ENCODE measurements around the gene LYL1. TPM values are rescaled to one million over a fixed set of nuclear protein-coding genes. Genes with fewer than 3 reads are reported as not detected.

The LYL1 gene
- total and polyA plus RNA-seq, 2 of the 4 experiments (the other 2 are of a cell fraction), result 0.36 to 0.39 TPM

DNA sequence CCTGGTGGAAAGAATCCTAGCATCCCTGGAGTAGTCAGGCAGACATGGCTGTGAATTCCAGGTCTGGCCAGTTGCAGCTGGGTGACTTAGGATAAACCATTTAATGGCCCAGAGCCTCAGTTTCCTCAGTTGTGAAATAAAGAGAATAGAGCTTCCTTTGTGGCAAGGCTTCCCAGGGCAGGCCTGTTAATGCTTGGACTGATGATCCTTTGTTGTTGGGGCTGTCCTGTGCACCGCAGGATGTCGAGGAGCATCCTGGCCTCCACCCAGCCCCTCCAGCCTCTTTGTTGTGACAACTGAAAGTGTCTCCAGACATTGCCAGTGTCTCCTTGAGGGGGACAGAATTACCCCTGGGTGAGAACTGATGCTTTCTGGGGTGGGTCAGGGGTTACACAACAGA lies 16.3 kb downstream of the LYL1 start:
- POLR2A ChIA-PET (ENCODE audit: unreplicated experiment), result no interaction called here
- peaks cover 0 to 13% of the 10 kb centered on the region in 2 experiments; a peak in 1 of 4 replicates for H3K79me1 ChIP-seq (ENCODE audit: low read depth in 1 of 2, low read length in 2 of 2)
- H2BK120ac ChIP-seq (ENCODE audit: low read depth, low read length), result no peak overlapping the region
- no peak overlapping the region for H4K5ac ChIP-seq (ENCODE audit: low read depth, low read length)
- no peak for TF ChIP-seq CEBPB (IDR thresholded peaks at IDR 0.05; ENCODE audit: low read depth, low read length)
- no peak for TF ChIP-seq MXI1 (IDR thresholded peaks at IDR 0.05; ENCODE audit: borderline replicate concordance, low read depth, low read length)
- TF ChIP-seq BHLHE40 (IDR thresholded peaks at IDR 0.05; ENCODE audit: low read depth, low read length), result no peak
- TF ChIP-seq, protein P1, sequence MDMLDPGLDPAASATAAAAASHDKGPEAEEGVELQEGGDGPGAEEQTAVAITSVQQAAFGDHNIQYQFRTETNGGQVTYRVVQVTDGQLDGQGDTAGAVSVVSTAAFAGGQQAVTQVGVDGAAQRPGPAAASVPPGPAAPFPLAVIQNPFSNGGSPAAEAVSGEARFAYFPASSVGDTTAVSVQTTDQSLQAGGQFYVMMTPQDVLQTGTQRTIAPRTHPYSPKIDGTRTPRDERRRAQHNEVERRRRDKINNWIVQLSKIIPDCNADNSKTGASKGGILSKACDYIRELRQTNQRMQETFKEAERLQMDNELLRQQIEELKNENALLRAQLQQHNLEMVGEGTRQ (IDR thresholded peaks at IDR 0.05; ENCODE audit: low read depth, low read length), result no peak
- TF ChIP-seq FOS (IDR thresholded peaks at IDR 0.05; ENCODE audit: low read depth, low read length), result no peak
- TF ChIP-seq MAZ (IDR thresholded peaks at IDR 0.05; ENCODE audit: borderline replicate concordance, low read depth, low read length), result no peak
- TF ChIP-seq NFE2L2 (IDR thresholded peaks at IDR 0.05; ENCODE audit: low read depth, low read length), result no peak
- no peak for TF ChIP-seq RCOR1 (IDR thresholded peaks at IDR 0.05; ENCODE audit: insufficient replicate concordance, low read length)
- TF ChIP-seq MAFK (IDR thresholded peaks at IDR 0.05; ENCODE audit: low read depth, low read length), result no peak
- no peak for TF ChIP-seq SMC3 (IDR thresholded peaks at IDR 0.05; ENCODE audit: low read depth, low read length)
- TF ChIP-seq RAD21 (IDR thresholded peaks at IDR 0.05; ENCODE audit: low read length), result no peak
- TF ChIP-seq, protein P2, sequence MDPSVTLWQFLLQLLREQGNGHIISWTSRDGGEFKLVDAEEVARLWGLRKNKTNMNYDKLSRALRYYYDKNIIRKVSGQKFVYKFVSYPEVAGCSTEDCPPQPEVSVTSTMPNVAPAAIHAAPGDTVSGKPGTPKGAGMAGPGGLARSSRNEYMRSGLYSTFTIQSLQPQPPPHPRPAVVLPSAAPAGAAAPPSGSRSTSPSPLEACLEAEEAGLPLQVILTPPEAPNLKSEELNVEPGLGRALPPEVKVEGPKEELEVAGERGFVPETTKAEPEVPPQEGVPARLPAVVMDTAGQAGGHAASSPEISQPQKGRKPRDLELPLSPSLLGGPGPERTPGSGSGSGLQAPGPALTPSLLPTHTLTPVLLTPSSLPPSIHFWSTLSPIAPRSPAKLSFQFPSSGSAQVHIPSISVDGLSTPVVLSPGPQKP (IDR thresholded peaks at IDR 0.05; ENCODE audit: borderline replicate concordance, low read depth, low read length), result no peak
- TF ChIP-seq RFX5 (IDR thresholded peaks at IDR 0.05; ENCODE audit: low read depth, low read length), result no peak
- TF ChIP-seq, protein P3, sequence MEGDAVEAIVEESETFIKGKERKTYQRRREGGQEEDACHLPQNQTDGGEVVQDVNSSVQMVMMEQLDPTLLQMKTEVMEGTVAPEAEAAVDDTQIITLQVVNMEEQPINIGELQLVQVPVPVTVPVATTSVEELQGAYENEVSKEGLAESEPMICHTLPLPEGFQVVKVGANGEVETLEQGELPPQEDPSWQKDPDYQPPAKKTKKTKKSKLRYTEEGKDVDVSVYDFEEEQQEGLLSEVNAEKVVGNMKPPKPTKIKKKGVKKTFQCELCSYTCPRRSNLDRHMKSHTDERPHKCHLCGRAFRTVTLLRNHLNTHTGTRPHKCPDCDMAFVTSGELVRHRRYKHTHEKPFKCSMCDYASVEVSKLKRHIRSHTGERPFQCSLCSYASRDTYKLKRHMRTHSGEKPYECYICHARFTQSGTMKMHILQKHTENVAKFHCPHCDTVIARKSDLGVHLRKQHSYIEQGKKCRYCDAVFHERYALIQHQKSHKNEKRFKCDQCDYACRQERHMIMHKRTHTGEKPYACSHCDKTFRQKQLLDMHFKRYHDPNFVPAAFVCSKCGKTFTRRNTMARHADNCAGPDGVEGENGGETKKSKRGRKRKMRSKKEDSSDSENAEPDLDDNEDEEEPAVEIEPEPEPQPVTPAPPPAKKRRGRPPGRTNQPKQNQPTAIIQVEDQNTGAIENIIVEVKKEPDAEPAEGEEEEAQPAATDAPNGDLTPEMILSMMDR (conservative IDR thresholded peaks at IDR 0.05; ENCODE audit: low read depth, low read length), result no peak
- no peak for TF ChIP-seq CHD1 (IDR thresholded peaks at IDR 0.05; ENCODE audit: low read depth, low read length)
- no peak for TF ChIP-seq POLR2A (IDR thresholded peaks at IDR 0.05; ENCODE audit: low read depth, low read length)
- H2AK9ac ChIP-seq (replicated peaks; ENCODE audit: low read depth, low read length, poor library complexity), result no peak overlapping the region
- H3K14ac ChIP-seq (replicated peaks; ENCODE audit: low read depth, low read length), result no peak overlapping the region
- H3K4ac ChIP-seq (ENCODE audit: low read depth, low read length), result no peak overlapping the region
- 0 out of 2 replicates have a peak, but pooled peaks cover 3% of the 10 kb centered on the region for H4K20me1 ChIP-seq (ENCODE audit: insufficient read depth, low read length)
- H3K9ac ChIP-seq (ENCODE audit: low read depth, low read length), result no peak overlapping the region
- H3K9me3 ChIP-seq (ENCODE audit: control insufficient read depth, insufficient read depth, low read length), result no peaks in the 10 kb centered on the region
- no peaks in the 10 kb centered on the region for H3K9me1 ChIP-seq (ENCODE audit: insufficient read depth, low read length)
- H2BK15ac ChIP-seq (ENCODE audit: low read depth, low read length), result no peak overlapping the region
- intact Hi-C loops (cut with micrococcal nuclease) (no loop called here), in situ Hi-C loops (cut with MboI; ENCODE audit: low sequenced_read_pairs) (no loop called here), dilution Hi-C loops (cut with HindIII; ENCODE audit: low sequenced_read_pairs, unreplicated experiment) (no loop called here)
- no peak overlapping the region for H3K56ac ChIP-seq (ENCODE audit: extremely low read depth, insufficient read depth, low read length)
- H3K27ac ChIP-seq (ENCODE audit: insufficient read depth, low read length), result no peak overlapping the region
- no peak overlapping the region for H4K8ac ChIP-seq (ENCODE audit: low read depth in 2 of 2, low read length in 2 of 2)
- H3K23ac ChIP-seq (ENCODE audit: low read depth, low read length), result no peak overlapping the region
- no peak overlapping the region for H2AFZ ChIP-seq (replicated peaks; ENCODE audit: low read length, poor library complexity)
- H3K18ac ChIP-seq (ENCODE audit: low read depth, low read length), result no peak overlapping the region
- no peak overlapping the region for H2BK5ac ChIP-seq (ENCODE audit: low read depth, low read length, poor library complexity, severe bottlenecking)
- WGBS, 2 experiments (ENCODE audit: extremely low coverage in 2 of 2, insufficient read length in 1 of 2), result no CpG with 5 or more reads among the region's 2 CpGs
- H3K4me1 ChIP-seq (ENCODE audit: control insufficient read depth, insufficient read depth, low read length), result peaks cover 12% of the 10 kb centered on the region; the same call in 1 of the 2 replicates
- peaks cover 55% of the 10 kb centered on the region for H3K36me3 ChIP-seq (ENCODE audit: control insufficient read depth, insufficient read depth, low read length)
- H3K27me3 ChIP-seq (ENCODE audit: control insufficient read depth, insufficient read depth, low read length), result no peaks in the 10 kb centered on the region
- BruUV-seq (replicated peaks), result no TSS peak
- H3K4me2 ChIP-seq (ENCODE audit: low read depth, low read length), result no peak overlapping the region
- CTCF ChIA-PET, result interaction anchor here (0.9 kb wide), 1 partner anchor 52 kb away, joined by 3 read pairs; no protein-coding TSS in a partner anchor
- no peak overlapping the region for H4K91ac ChIP-seq (ENCODE audit: insufficient read depth, low read depth, low read length)
- no peak overlapping the region for H2BK20ac ChIP-seq (ENCODE audit: low read depth, low read length)
- DNase-seq (no peak), ATAC-seq (ENCODE audit: low read depth) (no peak)
- H3K4me3 ChIP-seq (ENCODE audit: insufficient read depth, low read depth, low read length), result no peak overlapping the region
- no peak overlapping the region for H2AK5ac ChIP-seq (ENCODE audit: low read depth, low read length)
